Upper lobe of left lung (tissue), 6 donors: Measurements from ENCODE around the gene PCARE. TPM values are rescaled to one million over a fixed set of nuclear protein-coding genes. Genes with fewer than 3 reads are reported as not detected.

ENCODE experiments used
- ATAC-seq, 2 donors: fragments of 200-7000 bp; cut with Tn5 transposase; one replicate each; pipeline ENCODE4 v1.9.1; 2022; ENCODE audit warnings: mild to moderate bottlenecking in 2 of 2, moderate library complexity in 2 of 2; ENCODE audit not compliant: low FRiP score in 2 of 2
- DNase-seq, 2 donors: peaks; one replicate each; pipeline ENCODE4 v3.0.0-alpha.2; 2019 to 2020
- H3K27ac ChIP-seq, 4 donors: fragments of 200-600 bp; sonication (generic); one replicate each; pipeline ENCODE4 v1.5.1; 2016 to 2019
- H3K27me3 ChIP-seq, 4 donors: fragments of 200-600 bp; sonication (generic); one replicate each; pipeline ENCODE4 v1.5.1; 2017 to 2019
- H3K36me3 ChIP-seq, 4 donors: fragments of 200-600 bp; sonication (generic); one replicate each; pipeline ENCODE4 v1.5.1; 2016 to 2019
- H3K4me1 ChIP-seq, 4 donors: fragments of 200-600 bp; sonication (generic); one replicate each; pipeline ENCODE4 v1.5.1; 2018 to 2019
- H3K4me3 ChIP-seq, 4 donors: fragments of 200-600 bp; sonication (generic); one replicate each; pipeline ENCODE4 v1.5.1; 2017 to 2019; ENCODE audit warnings: mild to moderate bottlenecking in 2 of 4, moderate library complexity in 1 of 4
- H3K9me3 ChIP-seq, 4 donors: fragments of 200-600 bp; sonication (generic); one replicate each; pipeline ENCODE4 v1.5.1; 2018 to 2019
- EP300 ChIP-seq, 4 donors: sonication (generic); formaldehyde crosslinking; IDR thresholded peaks; one replicate each; pipeline ENCODE4 v1.5.1; 2017; ENCODE audit warnings: antibody characterized with exemption in 4 of 4, control low read depth in 2 of 4
- POLR2A ChIP-seq, 4 donors: fragments of 450-650 bp; IDR thresholded peaks; one replicate each; pipeline ENCODE4 v1.5.1; 2016 to 2017; ENCODE audit warnings: antibody characterized with exemption in 4 of 4, mild to moderate bottlenecking in 2 of 4
- POLR2AphosphoS5 ChIP-seq, 2 donors: sonication (generic); formaldehyde crosslinking; IDR thresholded peaks; one replicate each; pipeline ENCODE4 v1.5.1; 2017; ENCODE audit warnings: antibody characterized with exemption in 2 of 2
- WGBS, 2 donors: methylation state at CpG; one replicate each; pipeline ENCODE4 v1.1.5; 2017 to 2018; 5-methylcytosine and 5-hydroxymethylcytosine counted together
- total RNA-seq, 6 donors: library from RNA; depleted of rRNA in 4 of 6; stranded (reverse); fragments of >200 nt in 4 of 6; gene quantifications; one replicate each; pipeline versions ENCODE4 v1.1.0 to v1.2.1, GENCODE V29; 2016 to 2021
- TF ChIP-seq, protein P1 (sequence below), 6 experiments: fragments of 450-650 bp in 4 of 6; fragments of 200-600 bp in 2 of 6; sonication (generic) in 2 of 6; IDR thresholded peaks; one replicate each; pipeline ENCODE4 v1.5.1; 2016 to 2019; ENCODE audit warnings: antibody characterized with exemption in 6 of 6
- donor health status: DM: no; HTN: no; CAD: no; lungs with moderate emphysema.
- donor health status: DM: no; HTN: yes; CAD: no; lungs with severe emphysema.

Gene PCARE
- total RNA-seq, 6 donors from 2014 or later = 0.15 to 0.71 (median 0.55) TPM; not detected in 2

GRCh38 chr2:29066271-29066860, 8.0 kb downstream of the PCARE start:
- Histone ChIP-seq H3K4me3 (no peak overlapping the region), H3K4me1 (peaks cover 5 to 37% (median 11%) of the 10 kb centered on the region in 4 donors), H3K27ac (peak overlapping the region; percentile 49 to 63 (median 52)), H3K27me3 (no peaks in the 10 kb centered on the region), H3K36me3 (no peaks in the 10 kb centered on the region), H3K9me3 (no peaks in the 10 kb centered on the region)
- DNase-seq (peak in 1 of 2 donors; percentile 52), ATAC-seq (peak in 1 of 2 donors; percentile 55)
- TF ChIP-seq POLR2AphosphoS5 (IDR thresholded peaks at IDR 0.05) (peak in 1 of 2 donors; percentile 27), EP300 (IDR thresholded peaks at IDR 0.05) (no peak), POLR2A (IDR thresholded peaks at IDR 0.05) (peak in 1 of 4 donors; percentile 19)
- 73 to 83% methylated on average over 7 to 8 of the region's 8 CpGs for WGBS, 2 donors

DNA sequence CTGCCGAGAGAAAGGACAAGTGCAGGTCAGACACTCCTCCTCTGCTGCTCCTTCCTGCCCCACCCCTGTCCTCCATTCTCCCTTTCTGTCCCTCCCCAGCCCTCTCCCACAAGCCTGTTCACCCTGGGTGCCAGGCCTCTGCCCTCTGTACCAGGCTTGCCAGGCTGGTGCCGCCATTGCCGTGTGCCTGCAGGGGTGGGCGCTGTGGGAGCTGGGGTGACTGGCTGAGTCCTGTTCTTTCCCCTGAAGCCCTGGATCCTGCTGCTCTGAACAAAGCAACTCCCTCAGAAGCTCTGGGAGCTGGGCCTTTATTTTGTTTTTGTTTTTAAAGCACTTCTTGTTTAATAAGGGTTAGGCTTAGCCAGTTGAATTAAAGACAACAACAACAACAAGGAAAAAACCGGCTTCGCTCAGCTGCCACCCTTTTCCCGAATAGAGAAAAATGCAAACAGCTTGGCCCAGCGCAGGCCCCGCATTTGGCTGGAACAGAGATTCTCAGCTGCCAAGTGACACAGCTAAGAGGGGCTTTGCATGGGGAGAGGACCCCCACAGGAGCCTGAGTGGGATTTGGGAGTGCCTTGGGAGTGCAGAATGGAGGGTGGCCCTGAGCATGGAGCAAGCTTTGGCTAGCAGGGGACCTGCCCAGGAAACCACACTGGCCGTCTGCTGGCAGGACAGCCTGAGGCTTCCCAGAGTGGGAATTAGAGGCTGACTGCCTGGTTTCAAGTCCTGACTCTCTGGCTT, 9.1 kb downstream of the PCARE start:
- DNase-seq = no peak
- H3K27me3 ChIP-seq = no peaks in the 10 kb centered on the region
- H3K4me1 ChIP-seq = peaks cover 5 to 37% (median 11%) of the 10 kb centered on the region in 4 donors
- WGBS, 2 donors = 82 to 89% methylated on average over 9 to 10 of the region's 10 CpGs
- H3K36me3 ChIP-seq = no peaks in the 10 kb centered on the region
- no peak overlapping the region for H3K4me3 ChIP-seq
- H3K27ac ChIP-seq = peak overlapping the region in 3 of 4 donors; percentile 46 to 53 (median 49)
- no peaks in the 10 kb centered on the region for H3K9me3 ChIP-seq
- no peak for ATAC-seq
- TF ChIP-seq POLR2AphosphoS5 (IDR thresholded peaks at IDR 0.05) = no peak
- TF ChIP-seq, protein P1, sequence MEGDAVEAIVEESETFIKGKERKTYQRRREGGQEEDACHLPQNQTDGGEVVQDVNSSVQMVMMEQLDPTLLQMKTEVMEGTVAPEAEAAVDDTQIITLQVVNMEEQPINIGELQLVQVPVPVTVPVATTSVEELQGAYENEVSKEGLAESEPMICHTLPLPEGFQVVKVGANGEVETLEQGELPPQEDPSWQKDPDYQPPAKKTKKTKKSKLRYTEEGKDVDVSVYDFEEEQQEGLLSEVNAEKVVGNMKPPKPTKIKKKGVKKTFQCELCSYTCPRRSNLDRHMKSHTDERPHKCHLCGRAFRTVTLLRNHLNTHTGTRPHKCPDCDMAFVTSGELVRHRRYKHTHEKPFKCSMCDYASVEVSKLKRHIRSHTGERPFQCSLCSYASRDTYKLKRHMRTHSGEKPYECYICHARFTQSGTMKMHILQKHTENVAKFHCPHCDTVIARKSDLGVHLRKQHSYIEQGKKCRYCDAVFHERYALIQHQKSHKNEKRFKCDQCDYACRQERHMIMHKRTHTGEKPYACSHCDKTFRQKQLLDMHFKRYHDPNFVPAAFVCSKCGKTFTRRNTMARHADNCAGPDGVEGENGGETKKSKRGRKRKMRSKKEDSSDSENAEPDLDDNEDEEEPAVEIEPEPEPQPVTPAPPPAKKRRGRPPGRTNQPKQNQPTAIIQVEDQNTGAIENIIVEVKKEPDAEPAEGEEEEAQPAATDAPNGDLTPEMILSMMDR (IDR thresholded peaks at IDR 0.05) = no peak
- TF ChIP-seq POLR2A (IDR thresholded peaks at IDR 0.05) = no peak
- TF ChIP-seq EP300 (IDR thresholded peaks at IDR 0.05) = no peak

DNA sequence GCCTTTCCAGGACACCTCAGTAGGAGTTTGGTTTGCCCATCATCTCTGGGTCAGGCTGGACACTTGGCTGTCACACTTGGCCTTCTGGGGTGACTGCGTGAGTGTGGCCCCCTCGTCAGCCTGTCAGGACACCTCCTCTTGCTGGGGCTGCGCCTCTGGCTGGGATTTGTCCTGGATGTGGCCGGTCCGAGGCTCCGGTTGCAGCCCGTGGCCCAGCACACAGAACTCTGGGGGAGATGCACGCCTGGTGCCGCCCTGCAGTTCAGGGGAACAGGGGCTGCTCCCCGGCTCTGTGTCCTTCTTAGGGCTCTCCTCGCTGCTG, 9.6 kb downstream of the PCARE start:
- ATAC-seq (no peak), DNase-seq (no peak)
- WGBS, 2 donors = 77 to 96% methylated on average over 8 to 11 of the region's 11 CpGs
- Histone ChIP-seq H3K36me3 (no peaks in the 10 kb centered on the region), H3K27me3 (no peaks in the 10 kb centered on the region), H3K27ac (peak overlapping the region in 3 of 4 donors; percentile 46 to 53 (median 49)), H3K4me3 (no peak overlapping the region), H3K4me1 (peaks cover 5 to 37% (median 11%) of the 10 kb centered on the region in 4 donors), H3K9me3 (no peaks in the 10 kb centered on the region)
- TF ChIP-seq, protein P1 (IDR thresholded peaks at IDR 0.05) = no peak
- TF ChIP-seq POLR2AphosphoS5 (IDR thresholded peaks at IDR 0.05) (no peak), POLR2A (IDR thresholded peaks at IDR 0.05) (no peak), EP300 (IDR thresholded peaks at IDR 0.05) (no peak)

DNA sequence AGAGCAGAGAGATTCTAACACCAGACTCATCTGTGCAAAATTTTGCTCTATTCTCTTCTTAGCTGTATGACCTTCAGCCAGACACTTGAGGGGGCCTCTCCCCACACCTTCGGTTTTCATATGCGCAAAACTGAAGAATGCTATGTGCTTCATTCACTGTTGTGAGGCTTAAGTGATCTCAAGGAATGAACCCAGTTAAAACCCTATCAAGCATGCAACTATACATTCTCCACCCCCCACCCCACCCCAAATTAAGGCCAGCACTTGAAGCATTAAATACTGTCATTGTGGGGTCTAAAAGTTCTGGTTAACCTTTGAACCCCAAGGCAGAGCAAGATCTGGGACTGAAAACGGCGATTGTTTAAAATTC, 10.0 kb downstream of the PCARE start:
- H3K4me3 ChIP-seq = no peak overlapping the region
- 83 to 87% methylated on average over 4 of the region's 4 CpGs for WGBS, 2 donors
- no peaks in the 10 kb centered on the region for H3K9me3 ChIP-seq
- no peak for ATAC-seq
- TF ChIP-seq, protein P1 (IDR thresholded peaks at IDR 0.05) = no peak
- H3K4me1 ChIP-seq = peaks cover 5 to 37% (median 11%) of the 10 kb centered on the region in 4 donors
- no peak overlapping the region for H3K27ac ChIP-seq
- H3K36me3 ChIP-seq = no peaks in the 10 kb centered on the region
- H3K27me3 ChIP-seq = no peaks in the 10 kb centered on the region
- no peak for DNase-seq

- Histone ChIP-seq H3K4me3 (peak overlapping the region in 1 of 4 donors; percentile 13), H3K4me1 (peaks cover 5 to 37% (median 11%) of the 10 kb centered on the region in 4 donors), H3K27ac (no peak overlapping the region), H3K36me3 (no peaks in the 10 kb centered on the region), H3K9me3 (no peaks in the 10 kb centered on the region), H3K27me3 (no peaks in the 10 kb centered on the region)
- WGBS, 2 donors = 60 to 66% methylated on average over 20 of the region's 20 CpGs
- TF ChIP-seq, protein P1 (IDR thresholded peaks at IDR 0.05) = no peak
- TF ChIP-seq EP300 (IDR thresholded peaks at IDR 0.05) (no peak), POLR2AphosphoS5 (IDR thresholded peaks at IDR 0.05) (no peak), POLR2A (IDR thresholded peaks at IDR 0.05) (no peak)
- peak in 1 of 2 donors; percentile 55 for ATAC-seq
- DNase-seq = no peak
Measured at GRCh38 chr2:29063646-29064345, 10.5 kb downstream of the PCARE start.
